Limb (tissue), 2 donors: ENCODE measurements around the gene MAMDC2.

Experiments used
- DNase-seq, 2 donors: peaks; one replicate each; pipeline ENCODE4 v3.0.0-alpha.2; 2016; ENCODE audit errors: extremely low spot score in 2 of 2

Gene MAMDC2

DNA sequence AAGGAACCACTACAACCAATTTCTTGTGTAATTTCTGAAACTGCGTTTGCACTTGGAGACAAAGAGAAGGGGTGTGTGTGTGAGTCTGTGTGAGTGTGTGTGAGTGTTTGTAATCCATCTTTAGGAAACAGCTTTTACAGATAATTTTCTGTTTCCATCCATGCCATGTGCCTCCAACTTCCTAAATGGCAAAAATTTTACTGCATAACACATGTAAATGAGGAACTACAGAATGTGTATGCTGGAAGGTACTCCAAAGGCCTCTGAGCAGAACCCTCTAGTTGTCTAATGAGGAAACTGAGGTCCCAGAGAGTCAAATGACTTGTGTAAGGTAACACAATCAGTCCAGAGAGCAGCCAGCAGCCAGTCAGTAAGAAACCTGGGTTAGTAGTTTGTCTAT, 20.8 kb downstream of the MAMDC2 start:
- DNase-seq: no peak

DNA sequence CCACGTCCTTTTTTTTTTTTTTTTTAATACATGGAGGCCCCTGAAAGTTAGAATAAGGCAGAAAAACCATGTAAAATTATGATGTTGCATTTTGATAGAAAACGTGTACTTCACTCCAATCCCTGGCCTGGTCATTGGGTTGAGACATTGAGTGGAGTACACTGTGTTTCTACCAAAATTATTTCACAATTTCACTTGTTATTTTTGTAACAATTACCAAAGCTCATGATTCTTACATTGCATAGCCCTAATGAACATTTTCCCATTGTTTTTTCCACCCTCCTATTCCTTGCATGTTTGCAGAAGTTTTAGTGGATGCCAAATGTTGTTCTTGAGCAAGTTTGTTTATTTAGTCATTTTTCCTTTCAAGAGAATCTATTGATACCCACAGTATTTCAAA, 21.9 kb downstream of the MAMDC2 start:
- no peak for DNase-seq

DNA sequence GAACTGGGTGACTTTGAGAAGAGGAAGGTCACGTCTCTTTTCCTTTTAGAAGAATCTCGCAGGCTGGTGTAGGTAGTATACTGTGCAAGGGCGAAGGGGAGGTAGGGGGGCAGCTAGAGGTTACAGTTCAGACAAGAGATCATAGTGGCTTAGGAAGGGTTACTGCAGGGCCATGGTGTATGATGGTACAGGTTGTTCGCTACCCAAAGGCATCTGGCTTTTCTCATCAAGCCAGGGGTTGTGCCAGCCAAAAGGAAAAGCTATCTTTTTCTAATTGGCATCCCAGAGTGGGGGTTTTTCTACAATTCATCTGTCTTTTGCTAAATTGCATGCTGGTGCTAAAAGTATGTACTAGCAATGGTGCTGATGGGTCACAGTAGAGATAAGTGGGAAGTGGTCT, 22.8 kb downstream of the MAMDC2 start:
- DNase-seq: no peak

DNA sequence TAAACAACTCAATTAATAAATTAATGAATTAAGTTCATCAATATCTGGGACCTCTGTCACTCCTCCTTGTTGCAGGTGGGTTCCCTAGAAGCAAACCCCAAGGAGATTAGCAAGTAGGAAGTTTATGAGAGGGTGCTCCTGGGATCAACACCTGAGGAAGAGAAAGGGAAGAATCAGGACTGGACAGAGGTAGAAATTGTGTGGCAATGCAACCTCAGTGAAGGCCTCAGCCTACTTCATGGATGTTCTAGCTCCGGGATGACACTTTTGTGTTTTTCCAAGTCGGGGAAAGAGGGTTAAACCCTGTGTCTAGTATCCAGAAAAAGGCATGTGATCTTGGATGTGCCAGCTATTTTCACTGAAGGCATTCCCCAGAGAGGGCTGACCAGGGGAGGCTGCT, 23.2 kb downstream of the MAMDC2 start:
- no peak for DNase-seq

DNA sequence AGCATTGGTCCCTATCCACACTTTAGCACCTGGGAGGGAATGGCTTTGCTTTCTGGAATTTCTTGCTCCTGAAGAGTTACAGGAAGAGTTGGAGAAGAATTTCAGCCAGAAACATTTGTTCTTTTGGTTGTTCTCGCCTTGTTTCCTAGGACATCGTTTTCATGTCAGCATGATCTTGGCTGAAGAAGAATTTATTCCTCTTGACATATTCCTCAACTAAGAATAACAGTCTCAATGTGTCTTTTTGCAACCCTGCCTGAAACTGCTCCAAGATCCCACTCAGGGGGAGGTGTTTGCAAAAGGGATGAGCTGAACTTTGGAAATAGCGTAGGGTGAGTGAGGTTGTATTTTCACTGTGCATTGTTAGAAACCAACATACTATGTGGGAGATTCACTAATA, 26.1 kb downstream of the MAMDC2 start:
- no peak for DNase-seq

DNA sequence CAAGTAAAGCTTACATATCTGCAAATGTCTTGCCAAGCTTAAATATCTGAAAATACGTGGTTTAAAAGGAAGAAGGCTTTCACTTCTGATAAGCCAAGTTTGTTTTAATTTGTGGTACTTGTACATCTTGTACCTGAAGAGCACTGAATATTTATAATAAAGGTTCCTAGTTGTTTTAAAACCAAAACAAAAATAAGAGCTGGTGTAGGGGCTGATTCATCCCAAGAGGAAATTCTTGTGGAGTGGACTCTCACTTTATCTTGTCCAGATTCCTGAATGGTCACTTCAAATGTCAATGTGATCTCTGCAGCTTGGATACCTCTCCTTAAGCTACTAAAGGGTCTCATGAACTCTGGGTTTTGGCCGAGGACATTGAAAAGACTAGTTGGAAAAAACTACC, 29.5 kb downstream of the MAMDC2 start:
- DNase-seq: no peak

DNA sequence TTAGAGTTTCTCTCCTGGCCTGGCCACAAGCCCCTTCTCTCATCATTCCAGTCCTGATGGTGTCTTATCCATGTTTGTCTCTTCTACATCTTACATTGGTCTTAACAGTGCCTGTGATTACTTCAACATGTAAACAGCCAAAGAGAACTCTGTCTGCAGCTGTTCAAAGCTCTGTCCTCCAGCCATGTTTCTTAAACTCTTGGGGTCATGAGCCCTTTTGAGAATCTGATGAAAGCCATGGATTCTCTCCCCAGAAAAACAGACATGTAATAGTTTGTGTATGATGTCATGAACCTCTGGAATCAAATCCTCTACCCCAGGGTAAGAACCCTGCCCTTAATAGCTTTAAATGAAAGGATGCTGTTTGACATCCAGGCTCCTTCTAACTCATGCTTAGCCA, 30.1 kb downstream of the MAMDC2 start:
- no peak for DNase-seq

DNA sequence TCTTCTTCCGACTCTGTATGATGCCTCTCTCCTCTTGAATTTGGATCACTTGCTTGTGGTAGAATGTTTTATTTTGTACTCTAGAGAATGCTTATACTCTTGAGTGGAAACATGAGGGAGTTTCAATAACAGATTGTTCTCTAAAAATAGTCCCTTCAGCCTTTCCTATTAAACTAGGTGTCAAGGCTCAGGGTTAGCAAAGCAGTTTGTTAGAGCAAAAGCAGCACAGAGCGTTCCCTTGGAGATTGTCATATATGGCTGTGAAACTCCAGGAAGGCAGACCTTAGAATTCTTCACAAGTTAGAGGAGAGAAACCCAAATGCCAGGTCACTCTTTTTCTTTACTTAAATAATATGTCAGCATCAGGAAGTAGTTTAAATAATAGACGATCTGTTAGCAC, 33.0 kb downstream of the MAMDC2 start:
- DNase-seq: no peak

DNA sequence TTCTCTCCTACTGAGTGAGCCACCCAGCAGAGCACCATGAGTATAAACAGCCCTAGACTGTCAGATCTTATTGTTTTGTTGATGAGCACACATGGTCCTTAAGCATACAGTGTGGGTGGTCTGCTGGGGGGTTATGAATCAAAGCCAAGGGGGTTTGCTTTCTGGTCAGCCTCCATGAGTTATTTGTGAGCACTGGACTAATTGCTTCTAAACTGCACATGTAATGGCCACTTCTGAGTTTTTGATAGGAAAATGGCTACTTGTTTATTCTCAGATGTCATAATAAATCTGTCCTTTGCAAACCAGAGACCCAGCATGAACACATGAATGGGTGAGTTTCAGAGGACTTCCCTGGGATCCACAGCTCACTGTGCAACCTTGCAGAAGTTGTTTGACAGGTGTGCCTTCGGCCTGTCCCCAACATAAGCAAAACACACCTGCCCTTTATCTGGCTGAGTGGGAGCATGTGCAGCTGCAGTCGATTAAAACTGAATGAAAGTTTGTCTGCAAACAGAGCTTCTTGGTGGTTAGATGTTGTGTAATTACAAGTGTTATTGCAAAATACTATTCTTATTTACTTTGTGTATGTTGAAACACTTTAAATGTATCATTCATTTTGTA, 35.9 kb downstream of the MAMDC2 start:
- DNase-seq: no peak

DNA sequence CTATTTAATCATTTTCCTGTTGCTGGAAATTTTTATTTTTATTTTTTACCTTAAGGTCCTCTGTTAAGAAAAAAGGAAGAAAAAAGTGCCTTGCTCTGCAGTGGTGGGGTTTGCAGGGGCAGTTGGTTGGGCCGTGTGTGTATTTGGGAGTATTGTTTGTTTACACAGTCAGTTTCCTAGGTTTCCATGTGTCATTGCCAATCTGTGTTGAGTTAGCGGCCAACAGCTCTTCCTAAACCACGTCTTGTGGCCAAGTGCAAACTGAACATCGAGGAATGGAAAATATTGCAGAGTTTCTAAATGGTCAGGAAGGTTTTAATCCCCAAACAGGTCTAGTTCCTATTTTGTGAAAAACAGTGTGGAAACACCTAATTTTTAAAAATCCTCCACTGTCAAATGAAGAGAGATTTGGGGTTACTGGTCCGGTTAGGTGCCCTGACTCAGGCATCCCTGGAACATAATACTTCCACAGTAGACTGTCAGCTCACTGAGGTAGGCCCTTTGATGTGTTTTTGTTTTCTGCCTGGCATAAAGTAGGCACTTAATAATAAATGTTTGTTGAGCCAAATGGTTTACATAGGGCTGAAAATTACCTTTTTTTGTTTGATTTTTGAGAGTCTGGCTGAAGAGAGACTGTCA, 37.0 kb downstream of the MAMDC2 start:
- peak in 1 of 2 donors; percentile 75 for DNase-seq

DNA sequence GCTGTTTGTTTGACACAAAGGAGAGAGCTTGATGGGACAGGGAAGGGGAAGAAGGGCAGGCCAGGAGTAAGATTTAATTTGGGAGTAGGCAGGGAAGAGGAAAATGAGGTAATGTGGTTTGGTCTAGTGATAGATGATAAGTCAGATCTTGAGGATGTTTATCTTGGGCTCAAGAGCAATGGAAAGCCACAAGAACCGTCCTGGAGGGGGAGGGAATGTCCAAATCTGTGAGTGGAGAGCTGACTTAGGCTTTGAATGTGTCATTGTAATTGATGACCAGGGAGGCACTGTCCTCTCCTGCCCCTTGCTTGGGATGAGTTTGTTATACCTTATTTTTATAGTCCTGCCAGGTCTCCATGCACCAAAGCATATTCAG, 37.5 kb downstream of the MAMDC2 start:
- DNase-seq: no peak

DNA sequence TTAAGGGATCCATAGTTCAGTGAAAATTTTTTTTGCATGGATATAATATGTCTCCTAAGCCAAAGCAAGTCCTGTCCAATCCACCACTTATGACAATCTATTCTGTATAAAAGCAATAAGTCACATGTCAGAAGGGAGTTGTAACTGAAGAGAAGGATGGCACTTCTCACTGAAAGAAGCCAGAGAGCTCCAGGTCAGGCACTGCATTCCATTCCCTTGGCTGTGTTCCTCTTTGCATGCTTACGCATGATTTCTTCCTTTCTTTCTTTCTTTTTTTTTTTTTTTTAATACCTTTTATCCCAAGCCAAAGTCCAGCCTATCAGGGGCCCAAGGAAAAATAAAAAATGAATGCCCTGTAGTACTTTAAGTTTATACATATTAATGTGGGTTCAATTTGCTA, 39.8 kb downstream of the MAMDC2 start:
- DNase-seq: no peak

DNA sequence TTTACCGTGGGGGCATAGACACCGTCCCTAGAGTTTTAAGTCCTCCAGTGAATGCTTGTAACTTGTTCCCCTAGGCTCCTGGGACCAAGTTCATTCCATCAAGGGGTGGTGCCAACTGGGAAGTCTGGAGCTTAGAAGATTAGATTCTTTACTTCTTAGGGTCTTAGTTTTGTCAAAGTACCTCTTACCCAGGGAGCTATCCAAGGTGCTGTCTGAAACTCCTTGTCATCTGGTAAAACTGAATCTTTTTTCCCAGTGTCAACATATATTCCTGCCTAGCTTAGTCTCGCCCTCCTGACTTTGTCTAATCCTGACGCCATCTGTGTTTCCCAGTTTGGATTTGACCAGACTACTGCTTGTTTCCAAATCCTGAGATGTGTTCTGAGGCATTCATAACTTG, 41.6 kb downstream of the MAMDC2 start:
- DNase-seq: peak in 1 of 2 donors; percentile 66

DNA sequence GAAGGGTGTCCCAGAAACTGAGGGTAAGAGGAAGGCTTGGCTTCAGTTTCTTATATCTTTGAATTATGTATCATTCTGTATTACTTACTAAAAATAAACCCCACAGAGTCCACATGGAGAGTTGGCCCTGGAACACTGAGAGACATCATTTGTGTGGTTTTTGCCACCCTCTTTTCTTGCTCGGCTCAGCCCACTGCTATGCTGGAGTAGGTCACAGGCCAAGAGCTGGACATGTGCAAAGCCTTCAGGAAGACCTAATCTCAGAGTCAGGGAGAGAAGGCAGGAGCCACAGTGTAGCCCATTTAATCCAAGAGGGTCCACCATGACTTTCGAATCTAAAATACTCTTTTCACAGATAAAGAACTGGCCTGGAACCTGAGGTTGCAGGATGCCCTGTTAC, 47.5 kb downstream of the MAMDC2 start:
- DNase-seq: no peak

DNA sequence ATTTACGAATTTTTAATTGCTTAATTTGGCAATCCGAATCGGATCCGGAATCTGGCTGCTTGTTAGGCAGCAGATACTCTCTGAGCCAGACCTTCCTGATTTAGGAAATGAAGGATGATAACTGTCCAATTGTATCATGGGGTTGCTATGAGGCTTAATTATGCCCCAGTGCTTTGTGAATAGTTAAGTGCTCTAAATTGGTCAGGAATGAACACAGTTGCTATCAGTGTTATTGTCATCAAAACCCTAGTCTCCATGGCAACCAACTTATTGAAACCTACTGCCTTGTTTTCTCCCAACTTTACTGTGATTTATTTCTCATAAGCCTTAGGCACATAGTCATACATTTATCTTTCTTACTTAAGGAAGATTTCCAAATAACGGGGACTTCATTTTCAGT, 47.9 kb downstream of the MAMDC2 start:
- no peak for DNase-seq

DNA sequence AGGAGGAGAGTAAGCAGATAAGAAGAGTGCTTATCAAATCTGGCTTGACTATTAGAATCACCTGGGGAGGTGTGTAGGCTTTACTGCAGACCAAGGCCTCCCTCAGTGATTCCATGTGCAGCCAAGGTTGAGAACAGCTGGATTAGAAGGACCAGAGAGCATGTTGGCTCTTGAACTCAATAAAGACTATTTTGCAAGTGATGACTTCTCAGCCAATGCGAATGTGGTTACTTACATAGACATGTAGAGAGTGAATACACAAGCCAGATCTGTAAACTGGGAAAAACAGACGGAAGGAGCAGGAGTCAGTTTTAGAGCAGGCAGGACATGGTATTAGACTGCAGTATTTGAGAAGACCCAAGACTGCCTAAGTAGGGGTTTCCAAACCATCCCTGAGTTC, 48.5 kb downstream of the MAMDC2 start:
- no peak for DNase-seq

DNA sequence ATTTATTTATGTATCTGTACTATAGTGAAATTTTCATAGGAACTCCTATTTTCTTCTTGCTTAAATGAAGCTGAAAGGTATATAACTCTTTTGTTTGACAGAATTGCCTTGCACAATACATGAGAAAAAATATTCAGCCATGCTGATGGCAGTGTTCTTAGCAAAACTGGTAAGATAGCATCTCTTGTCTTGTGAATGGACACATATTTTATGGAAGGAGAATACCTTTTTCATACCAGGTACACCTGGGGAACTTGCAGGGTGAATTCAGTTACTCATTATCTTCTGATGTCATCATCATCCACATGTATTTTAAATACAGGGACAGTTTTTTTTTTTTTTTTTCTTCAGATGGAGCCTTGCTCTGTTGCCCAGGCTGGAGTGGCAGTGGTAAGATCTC, 49.4 kb downstream of the MAMDC2 start:
- DNase-seq: no peak

DNA sequence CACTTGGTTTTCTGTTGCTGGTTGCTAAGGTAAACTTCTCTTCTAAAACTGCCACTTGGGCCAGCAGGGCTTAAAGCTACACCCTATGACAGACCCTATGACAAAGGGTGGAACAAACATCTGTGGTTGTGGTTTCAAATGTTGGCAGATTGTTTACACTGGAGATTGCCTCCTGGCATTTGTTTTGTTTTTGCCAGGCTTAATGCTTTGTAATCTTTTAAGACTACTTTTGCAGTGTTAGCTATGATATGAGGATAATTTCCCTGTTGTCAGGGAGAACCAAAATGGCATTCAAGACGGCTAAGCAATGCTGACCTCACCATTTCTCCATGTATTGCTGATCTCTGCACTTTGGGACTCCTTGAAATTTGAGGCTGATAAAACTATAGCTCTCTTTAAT, 50.3 kb downstream of the MAMDC2 start:
- DNase-seq: no peak

DNA sequence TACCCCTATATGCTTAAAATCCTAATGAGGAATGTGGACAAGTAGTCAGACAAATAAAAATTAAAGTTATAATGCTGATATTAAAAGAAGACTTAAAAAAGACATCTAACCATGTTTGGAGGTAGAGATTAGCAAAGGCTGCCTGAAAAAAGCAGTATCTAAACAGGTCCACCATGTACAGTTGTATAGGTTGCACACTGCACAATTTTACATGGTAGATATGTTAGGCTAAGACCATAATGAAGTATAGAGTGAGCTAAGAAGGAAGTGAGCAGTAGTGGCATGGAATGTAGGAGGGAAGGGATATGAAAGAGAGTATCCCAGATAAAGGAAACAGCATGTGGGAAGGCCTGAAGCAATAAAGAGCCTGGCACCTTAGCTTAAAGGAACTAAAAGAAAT, 51.1 kb downstream of the MAMDC2 start:
- DNase-seq: no peak

DNA sequence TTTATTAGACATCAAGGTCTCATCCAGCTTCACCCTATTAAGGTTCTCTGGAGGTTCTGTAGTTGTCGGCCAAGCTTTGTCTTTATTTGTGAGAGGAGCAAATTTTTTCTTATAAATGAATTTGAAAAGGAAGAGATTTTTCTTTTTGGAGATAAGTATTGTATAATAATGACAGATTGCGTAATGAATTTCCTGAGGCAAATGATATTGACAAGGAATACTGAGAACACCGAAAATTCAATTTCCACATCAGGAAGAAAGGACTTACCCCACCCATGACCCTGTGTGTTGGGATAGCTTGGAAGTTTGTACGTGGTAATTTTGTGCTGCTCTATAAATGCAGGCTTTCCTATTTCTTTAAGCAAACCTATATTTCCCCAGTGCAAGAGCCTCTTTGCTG, 53.5 kb downstream of the MAMDC2 start:
- DNase-seq: no peak

DNA sequence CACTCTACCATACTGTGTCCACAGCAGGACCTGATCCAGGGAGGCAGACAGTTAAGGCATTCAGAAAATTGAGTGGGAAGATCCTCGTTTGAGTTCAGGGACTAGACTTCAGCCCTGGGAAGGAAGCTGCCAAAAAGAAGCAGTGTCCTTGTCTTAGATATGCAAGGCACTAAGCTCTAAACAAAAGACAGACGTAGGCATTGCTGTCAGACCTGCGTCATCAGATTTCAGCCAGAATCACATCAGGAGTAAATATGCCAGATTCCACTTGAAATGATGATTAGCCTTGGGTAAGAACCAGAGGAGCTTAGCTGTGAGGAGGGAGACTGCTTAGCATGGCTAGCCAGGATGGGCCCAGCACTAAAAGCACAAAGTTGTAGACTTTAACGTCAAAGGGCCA, 56.7 kb downstream of the MAMDC2 start:
- DNase-seq: no peak

DNA sequence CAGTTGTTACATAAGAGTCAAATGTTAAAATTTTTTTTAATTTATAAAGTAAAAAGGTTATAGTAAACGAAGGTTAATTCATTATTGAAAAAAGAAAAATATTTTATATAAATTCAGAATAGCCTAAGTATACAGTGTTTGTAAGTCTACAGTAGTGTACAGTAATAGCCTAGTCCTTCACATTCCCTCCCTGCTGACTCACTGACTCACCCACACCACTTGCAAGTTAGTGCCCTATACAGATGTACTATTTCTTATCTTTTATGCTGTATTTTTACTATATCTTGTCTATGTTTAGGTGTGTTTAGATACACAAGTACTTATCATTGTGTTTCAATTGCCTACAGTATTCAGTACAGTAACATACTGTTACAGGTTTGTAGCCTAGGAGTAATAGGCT, 57.6 kb downstream of the MAMDC2 start:
- no peak for DNase-seq

DNA sequence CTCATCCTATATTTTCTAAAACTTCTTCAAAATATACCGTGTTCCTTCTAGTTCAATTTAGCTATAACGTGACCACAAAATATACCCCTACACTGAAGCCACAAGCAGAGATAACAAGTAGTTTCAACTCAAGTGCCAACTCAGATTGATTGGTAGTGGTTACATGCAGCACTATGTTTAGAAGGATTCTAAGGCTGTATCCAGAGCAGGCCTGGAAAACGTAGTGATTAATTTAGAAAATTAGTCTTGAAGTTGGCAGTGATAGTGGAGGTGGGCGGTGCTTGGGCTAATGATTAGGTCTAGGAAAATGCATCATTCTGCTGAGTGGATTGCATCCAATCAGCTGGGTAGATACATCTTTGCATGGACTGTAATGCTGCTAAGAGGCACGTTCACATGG, 61.5 kb downstream of the MAMDC2 start:
- DNase-seq: no peak

DNA sequence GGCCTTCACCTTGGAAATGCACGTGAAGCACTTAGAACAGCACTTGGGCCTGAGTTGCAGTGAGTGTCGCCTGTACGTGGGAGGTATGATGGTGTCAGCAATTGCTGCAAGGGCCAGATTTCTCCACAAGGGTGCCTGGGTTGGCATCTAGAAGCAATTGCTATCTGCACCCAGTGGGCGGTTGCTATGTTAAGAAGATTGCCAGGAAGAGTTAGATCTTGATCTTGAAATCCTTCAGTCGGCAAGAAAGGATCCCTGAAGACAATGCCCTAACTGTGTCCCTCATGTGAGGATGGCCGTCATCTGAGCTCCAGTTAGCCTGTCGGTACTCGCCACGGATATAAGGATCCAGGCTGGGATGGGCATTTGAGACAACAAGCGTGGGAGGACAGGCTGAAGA, 62.9 kb downstream of the MAMDC2 start:
- DNase-seq: no peak
